T follicular helper cell (primary cell): ENCODE measurements around the gene HGFAC.
"Not testable (repeated sequence)": the region's sequence is repeated elsewhere in the genome, so short reads cannot be mapped to it uniquely, and the experiment has no call there.

Experiments used
- DNase-seq: peaks from one replicate; pipeline ENCODE4 v3.0.0-alpha.2; 2020; ENCODE audit warnings: low read depth

The HGFAC gene

GRCh38 chr4:3411190-3411589 lies 30.6 kb upstream of the HGFAC start:
- DNase-seq, result not testable (repeated sequence)

GRCh38 chr4:3411676-3412075 lies 30.1 kb upstream of the HGFAC start:
- no peak for DNase-seq

DNA sequence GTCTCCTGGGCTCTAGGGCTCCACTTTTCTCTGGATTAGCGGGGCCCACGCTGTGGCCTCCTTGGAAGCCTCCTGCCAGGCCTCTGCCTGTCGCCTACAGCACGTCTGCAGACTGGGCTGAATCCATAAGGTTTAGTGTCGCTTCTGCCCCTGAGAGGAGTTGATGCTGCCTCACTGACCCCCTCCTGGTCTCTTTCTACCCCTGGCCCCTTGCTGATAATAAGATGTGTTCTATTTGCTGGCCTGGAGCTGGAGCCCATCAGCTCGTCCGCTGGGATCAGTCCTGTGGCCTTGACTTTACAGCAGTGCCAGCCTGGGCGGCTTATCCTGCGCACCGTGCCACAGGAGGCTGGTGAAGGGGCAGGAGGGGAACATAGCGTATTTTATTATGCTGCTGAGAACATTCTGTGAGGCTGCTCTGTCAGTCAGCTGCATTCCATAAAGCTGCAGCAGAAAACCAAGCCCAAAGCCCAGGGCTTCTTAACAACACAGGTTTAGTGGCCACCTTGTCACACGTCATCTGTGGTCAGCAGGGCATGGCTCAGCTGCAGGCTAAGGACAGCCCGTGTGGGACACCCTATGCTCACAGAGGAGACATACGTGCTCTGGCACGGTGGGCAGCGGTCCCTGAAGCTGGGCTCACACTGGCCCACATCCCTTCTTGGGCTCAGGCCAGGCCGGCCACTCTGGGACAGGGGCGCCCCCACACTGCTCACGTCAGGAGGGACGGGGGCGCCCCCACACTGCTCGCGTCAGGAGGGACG lies 29.3 kb upstream of the HGFAC start:
- no peak for DNase-seq

DNA sequence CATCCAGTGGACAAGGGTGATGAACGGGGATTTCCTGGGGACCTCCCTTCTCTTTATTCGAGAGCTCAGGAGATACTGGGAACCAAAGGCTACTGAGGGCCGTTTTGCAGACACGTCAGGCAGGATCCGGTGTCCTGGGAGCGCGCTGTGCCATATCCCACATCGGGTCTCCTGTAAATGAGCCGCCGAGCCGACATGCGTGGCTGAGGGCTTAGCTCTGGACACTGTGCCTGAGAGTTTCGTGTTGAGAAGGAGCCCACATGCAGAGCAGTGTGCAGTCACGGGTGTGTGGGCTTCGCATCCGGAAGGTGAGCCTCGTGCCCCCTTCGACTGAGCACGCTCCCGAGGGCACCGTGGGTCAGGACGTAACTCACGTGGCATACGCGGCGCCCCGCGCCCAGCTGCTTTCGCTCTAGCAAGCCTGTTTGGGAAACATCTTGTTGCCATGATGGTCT lies 28.5 kb upstream of the HGFAC start:
- no peak for DNase-seq

GRCh38 chr4:3413675-3414420 lies 27.9 kb upstream of the HGFAC start:
- DNase-seq, result no peak

GRCh38 chr4:3414421-3415279 lies 27.1 kb upstream of the HGFAC start:
- no peak for DNase-seq

- DNase-seq, result no peak
Measured at GRCh38 chr4:3415471-3416141, 26.2 kb upstream of the HGFAC start.

DNA sequence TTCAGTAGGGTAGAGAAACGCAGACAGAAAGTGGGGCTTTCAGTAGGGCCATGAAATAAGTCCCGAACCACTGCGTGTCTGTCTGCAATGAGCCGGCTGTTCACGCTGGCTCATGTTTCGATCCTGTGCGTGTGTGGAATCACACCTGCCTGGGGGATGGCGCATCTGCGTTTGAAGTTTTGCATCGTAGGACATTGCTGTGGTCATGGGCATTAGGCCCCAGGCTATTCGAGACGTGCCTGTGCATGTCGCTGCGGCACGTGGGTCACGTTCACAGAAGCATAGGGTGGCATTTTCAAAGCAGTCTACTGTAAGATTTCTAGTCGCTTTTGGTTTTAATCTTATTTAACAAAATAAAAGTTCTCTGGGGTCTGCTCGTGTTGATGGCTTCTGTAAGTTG lies 25.5 kb upstream of the HGFAC start:
- DNase-seq, result no peak

DNA sequence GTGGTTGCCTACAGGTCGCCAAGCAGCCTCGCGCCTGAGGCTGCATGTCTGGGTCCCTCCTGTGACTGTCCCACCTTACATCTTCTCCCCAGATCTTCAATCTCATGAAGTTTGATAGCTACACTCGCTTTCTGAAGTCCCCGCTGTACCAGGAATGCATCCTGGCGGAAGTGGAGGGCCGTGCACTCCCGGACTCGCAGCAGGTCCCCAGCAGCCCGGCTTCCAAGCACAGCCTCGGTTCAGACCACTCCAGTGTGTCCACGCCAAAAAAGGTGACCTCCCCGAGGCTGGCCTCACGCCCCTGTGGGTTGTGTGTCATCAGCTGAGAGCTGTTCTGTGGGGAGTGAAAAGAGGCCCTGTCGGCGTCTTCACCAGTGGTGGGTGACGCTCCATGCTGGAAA lies 24.9 kb upstream of the HGFAC start:
- no peak for DNase-seq

DNA sequence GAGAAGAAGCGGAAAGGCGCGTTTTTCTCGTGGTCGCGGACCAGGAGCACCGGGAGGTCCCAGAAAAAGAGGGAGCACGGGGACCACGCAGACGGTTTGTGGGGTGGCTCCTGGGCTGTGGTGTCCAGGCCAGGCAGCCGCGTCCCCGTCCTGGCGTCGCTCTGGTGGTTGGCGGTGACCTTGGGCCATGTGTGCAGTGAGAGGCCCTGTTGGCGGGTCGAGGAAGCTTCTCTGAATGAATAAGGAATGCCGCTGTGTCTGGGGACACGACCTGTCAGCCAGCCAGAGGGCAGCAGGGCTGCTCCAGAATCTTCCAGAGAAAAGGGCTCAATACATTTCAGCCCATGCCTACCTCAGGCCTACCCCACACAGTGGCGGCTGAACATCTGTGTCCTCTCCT lies 24.3 kb upstream of the HGFAC start:
- no peak for DNase-seq

DNA sequence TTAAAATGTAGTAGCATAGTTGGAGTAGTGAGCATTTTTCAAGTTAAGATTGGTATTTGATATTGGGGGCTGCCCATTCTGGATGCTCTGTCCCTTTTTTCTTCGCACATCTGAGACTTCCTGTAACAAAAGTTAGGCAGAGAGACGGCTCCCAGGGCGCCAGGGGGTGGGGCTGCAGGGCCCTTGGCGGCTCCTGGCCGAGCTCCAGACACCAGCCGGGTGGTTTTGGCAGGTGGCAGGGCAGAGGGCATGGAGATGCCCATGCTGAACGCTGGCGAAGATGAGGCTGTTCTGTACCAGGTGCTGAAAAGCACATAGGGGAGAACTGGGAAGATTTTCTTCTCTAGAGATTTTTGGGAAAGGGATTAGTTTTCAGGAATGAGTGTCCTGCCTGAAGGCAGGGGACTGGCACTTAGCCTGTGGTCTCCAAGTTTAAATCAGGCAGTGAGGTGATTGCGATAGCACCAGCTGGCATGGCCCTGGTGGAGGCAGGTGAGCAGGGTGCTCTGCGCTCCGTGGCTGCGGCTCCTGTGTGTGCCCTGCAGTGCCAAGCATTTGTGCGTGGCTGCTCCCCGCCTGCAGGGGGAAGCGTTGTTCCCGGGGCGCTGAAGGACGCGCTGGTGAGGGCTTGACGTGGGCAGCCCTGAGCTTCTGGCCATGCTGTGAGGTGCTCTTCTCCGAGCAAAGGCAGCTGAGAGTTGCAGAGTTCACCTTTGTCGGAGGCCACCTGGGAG lies 23.6 kb upstream of the HGFAC start:
- DNase-seq, result no peak

DNA sequence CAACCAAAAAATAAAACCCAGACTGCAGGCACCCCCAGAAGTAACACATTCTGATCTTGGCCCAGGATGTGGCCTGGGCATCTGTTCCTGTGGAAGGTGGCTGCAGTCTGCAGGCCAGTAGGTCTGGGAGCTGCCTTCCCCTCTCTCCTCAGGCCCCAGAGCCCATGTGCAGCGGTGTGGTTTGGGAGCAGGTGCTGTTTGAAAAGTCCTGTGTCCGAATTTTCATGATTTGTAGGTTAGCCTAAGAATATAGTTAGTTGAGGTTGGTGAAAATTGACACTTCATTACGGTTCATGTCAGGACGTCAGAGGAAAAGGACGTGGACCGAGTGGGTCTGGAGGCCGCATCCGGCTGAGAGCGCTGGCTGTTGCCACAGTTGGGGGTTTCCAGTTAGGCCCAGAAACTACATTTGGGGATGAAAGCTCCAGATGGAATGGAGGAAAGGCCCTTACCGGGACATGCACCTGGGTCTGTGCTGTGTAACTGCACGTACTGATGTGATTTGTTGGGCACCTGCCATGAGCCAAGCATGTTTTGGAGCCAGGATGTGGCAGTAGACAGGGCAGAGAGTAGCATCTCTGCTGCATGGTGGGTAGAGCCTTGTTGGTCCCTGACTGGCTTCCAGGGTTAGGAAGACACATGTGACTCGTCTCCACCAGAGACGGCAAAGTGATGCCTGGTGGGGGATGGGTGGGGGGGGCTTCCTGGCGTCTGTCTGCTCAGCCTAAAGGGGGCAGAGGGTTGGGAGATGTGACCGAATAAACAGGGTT lies 21.7 kb upstream of the HGFAC start:
- no peak for DNase-seq

GRCh38 chr4:3420606-3420955 lies 21.2 kb upstream of the HGFAC start:
- no peak for DNase-seq

DNA sequence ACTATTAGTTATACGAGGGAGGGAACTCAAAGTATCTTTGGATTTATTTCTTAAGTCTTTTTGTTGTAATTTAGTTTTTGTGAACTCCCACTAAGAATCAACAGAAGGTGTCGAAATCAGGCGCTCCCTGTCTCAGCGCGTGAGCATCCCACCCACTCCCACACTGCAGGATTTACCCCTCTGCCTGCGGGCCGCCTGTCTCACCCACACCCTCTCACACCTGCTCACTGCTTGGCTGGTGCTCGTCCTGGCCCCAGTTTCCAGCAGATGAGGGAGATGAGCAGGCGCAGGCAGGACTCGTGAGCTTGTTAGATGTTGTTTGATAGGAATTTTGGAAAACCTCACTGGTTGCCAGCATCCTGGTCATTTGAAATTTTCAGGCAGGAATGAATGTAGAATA lies 20.8 kb upstream of the HGFAC start:
- no peak for DNase-seq

DNA sequence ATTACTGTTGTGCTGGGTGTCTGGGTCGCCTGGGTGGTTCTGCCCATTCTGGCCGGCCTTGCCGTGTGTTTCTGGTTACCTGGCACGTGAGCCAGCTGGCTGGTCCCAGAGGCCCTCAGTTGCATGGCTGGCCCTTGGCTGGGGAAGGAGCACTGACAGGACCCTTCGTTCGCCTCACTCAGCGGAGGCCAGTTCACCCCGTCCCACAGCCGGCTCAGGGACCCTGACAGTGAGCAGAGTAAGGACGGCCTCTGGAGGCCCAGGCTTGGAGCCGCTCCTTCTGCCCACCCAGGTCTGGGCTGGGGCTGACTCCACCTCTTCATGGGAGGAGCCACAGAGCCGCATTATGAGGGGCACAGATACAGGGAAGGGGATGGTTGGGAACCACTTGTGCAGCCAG lies 20.3 kb upstream of the HGFAC start:
- DNase-seq, result no peak

- no peak for DNase-seq
Measured at GRCh38 chr4:3422241-3422801, 19.4 kb upstream of the HGFAC start.

GRCh38 chr4:3422808-3423297 lies 18.9 kb upstream of the HGFAC start:
- no peak for DNase-seq

DNA sequence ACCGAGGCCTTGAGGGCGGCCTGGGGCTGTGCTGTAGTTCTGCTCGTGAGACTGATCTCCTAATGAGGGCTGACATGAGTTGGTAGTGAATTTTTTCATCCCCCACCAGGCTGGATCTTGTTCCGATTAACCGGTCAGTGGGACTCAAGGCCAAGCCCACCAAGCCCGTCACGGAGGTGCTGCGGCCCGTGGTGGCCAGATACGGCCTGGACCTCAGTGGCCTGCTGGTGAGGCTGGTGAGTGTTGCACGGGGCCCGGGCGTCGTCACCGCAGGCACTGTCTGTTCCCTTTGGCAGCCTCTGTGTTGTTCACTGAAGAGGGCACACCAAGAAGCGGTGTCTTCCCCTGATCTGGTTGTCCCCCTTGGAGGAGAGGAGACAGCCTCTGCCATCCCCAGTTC lies 18.4 kb upstream of the HGFAC start:
- DNase-seq, result no peak

- DNase-seq, result no peak
Measured at GRCh38 chr4:3423952-3424351, 17.8 kb upstream of the HGFAC start.

DNA sequence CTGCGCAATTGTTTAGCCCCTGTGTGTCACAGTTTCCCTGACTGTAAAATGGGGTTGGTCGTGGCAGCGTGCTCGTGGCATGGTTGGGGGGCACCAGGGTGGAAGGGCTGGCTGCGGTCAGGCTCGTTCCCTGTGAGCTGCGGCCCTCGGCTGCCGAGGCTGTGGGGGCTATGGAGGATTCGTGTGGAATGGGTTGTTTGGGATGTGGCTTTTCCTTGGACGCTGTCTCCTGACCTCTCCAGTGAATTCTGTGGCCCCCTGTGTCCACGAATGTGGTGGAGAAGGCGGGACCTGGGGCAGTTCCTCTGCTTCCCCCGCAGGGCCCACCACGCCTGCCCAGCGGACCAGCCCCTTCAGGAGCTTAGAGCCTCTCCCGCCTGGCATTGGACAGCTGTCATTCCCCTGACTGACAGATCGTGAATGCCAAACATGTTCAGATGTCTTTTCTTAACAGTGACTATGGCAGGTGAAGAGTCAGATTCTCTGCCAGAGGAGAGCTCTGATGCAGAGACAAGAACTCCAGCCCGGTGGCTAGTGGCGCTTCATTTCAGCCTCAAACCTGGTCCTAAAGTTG lies 17.2 kb upstream of the HGFAC start:
- no peak for DNase-seq
